GM23338 (cell line): ENCODE measurements around the gene AXIN1.

Experiments used
- EZH2 ChIP-seq: fragments of 200-600 bp; sonication (generic); IDR thresholded peaks from one replicate; pipeline ENCODE4 v1.8.0; 2017; ENCODE audit warnings: antibody characterized with exemption, mild to moderate bottlenecking, low read depth; ENCODE audit not compliant: unreplicated experiment
- JUNB ChIP-seq: IDR thresholded peaks from one replicate; pipeline ENCODE4 v1.6.1; 2016; ENCODE audit warnings: antibody characterized with exemption; ENCODE audit not compliant: unreplicated experiment
- NANOG ChIP-seq: IDR thresholded peaks from 2 replicates; pipeline ENCODE4 v1.6.1; 2016; ENCODE audit warnings: antibody characterized with exemption, borderline replicate concordance
- POLR2AphosphoS5 ChIP-seq: IDR thresholded peaks from 2 replicates; pipeline ENCODE4 v1.6.1; 2016; ENCODE audit warnings: antibody characterized with exemption, low read depth
- ZNF331 ChIP-seq: fragments of 250-450 bp; sonication (Bioruptor Pico); IDR thresholded peaks from 2 replicates; pipeline ENCODE4 v1.5.0; 2020; ENCODE audit warnings: low read depth, mild to moderate bottlenecking, moderate library complexity
- TF ChIP-seq, protein P1 (sequence below), 2 experiments: fragments of 200-600 bp in 1 of 2; sonication (generic) in 1 of 2; conservative IDR thresholded peaks; 2 replicates each; pipeline versions ENCODE4 v1.5.1 to v1.6.1; 2016 to 2017; ENCODE audit warnings: antibody characterized with exemption in 2 of 2, low read depth in 2 of 2, mild to moderate bottlenecking in 2 of 2, moderate library complexity in 1 of 2
- TF ChIP-seq, protein P2 (sequence below): IDR thresholded peaks from one replicate; pipeline ENCODE4 v1.6.1; 2018; ENCODE audit warnings: antibody characterized with exemption; ENCODE audit not compliant: unreplicated experiment
- TF ChIP-seq, protein P3 (sequence below): IDR thresholded peaks from 2 replicates; pipeline ENCODE4 v1.6.1; 2016; ENCODE audit warnings: antibody characterized with exemption

DNA sequence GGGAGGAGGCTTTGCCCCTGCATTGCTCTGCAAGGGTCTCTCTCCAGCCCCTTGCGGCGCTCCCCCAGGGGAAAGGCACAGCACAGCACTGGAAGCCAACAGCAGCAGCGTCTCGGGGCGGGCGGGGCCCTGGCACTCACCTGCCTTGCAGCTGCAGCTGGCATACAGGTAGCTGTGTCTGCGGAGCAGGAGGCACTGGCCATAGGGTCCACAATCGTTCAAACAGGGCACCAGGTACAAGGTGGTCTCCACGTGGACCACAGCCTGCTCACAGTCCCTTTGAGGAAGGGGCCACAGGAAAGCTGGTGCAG, 22.0 kb upstream of the AXIN1 start:
- no peak for TF ChIP-seq JUNB
- TF ChIP-seq, protein P1, sequence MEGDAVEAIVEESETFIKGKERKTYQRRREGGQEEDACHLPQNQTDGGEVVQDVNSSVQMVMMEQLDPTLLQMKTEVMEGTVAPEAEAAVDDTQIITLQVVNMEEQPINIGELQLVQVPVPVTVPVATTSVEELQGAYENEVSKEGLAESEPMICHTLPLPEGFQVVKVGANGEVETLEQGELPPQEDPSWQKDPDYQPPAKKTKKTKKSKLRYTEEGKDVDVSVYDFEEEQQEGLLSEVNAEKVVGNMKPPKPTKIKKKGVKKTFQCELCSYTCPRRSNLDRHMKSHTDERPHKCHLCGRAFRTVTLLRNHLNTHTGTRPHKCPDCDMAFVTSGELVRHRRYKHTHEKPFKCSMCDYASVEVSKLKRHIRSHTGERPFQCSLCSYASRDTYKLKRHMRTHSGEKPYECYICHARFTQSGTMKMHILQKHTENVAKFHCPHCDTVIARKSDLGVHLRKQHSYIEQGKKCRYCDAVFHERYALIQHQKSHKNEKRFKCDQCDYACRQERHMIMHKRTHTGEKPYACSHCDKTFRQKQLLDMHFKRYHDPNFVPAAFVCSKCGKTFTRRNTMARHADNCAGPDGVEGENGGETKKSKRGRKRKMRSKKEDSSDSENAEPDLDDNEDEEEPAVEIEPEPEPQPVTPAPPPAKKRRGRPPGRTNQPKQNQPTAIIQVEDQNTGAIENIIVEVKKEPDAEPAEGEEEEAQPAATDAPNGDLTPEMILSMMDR (conservative IDR thresholded peaks at IDR 0.05; ENCODE audit: low read depth in 2 of 2): no peak
- TF ChIP-seq, protein P2, sequence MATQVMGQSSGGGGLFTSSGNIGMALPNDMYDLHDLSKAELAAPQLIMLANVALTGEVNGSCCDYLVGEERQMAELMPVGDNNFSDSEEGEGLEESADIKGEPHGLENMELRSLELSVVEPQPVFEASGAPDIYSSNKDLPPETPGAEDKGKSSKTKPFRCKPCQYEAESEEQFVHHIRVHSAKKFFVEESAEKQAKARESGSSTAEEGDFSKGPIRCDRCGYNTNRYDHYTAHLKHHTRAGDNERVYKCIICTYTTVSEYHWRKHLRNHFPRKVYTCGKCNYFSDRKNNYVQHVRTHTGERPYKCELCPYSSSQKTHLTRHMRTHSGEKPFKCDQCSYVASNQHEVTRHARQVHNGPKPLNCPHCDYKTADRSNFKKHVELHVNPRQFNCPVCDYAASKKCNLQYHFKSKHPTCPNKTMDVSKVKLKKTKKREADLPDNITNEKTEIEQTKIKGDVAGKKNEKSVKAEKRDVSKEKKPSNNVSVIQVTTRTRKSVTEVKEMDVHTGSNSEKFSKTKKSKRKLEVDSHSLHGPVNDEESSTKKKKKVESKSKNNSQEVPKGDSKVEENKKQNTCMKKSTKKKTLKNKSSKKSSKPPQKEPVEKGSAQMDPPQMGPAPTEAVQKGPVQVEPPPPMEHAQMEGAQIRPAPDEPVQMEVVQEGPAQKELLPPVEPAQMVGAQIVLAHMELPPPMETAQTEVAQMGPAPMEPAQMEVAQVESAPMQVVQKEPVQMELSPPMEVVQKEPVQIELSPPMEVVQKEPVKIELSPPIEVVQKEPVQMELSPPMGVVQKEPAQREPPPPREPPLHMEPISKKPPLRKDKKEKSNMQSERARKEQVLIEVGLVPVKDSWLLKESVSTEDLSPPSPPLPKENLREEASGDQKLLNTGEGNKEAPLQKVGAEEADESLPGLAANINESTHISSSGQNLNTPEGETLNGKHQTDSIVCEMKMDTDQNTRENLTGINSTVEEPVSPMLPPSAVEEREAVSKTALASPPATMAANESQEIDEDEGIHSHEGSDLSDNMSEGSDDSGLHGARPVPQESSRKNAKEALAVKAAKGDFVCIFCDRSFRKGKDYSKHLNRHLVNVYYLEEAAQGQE: no peak
- TF ChIP-seq POLR2AphosphoS5: no peak
- TF ChIP-seq EZH2: no peak
- TF ChIP-seq, protein P3, sequence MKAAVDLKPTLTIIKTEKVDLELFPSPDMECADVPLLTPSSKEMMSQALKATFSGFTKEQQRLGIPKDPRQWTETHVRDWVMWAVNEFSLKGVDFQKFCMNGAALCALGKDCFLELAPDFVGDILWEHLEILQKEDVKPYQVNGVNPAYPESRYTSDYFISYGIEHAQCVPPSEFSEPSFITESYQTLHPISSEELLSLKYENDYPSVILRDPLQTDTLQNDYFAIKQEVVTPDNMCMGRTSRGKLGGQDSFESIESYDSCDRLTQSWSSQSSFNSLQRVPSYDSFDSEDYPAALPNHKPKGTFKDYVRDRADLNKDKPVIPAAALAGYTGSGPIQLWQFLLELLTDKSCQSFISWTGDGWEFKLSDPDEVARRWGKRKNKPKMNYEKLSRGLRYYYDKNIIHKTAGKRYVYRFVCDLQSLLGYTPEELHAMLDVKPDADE: no peak
- no peak for TF ChIP-seq NANOG
- TF ChIP-seq ZNF331 (CRISPR knock-in tag): no peak
